GM21786 (cell line): Measurements from ENCODE around the gene MTG1.
"Not testable (repeated sequence)": the region's sequence is repeated elsewhere in the genome, so short reads cannot be mapped to it uniquely, and the experiment has no call there.

Experiments
- ATAC-seq: cut with Tn5 transposase; IDR thresholded peaks from one replicate; pipeline ENCODE4 v1.9.1; 2021; ENCODE audit not compliant: unreplicated experiment

MTG1 gene

GRCh38 chr10:133462512-133463305 is 68.8 kb downstream of the MTG1 start:
- ATAC-seq = no peak

- ATAC-seq = no peak
These were observed 70.7 kb downstream of the MTG1 start for GRCh38 chr10:133464582-133465031.

GRCh38 chr10:133465191-133465949 is 71.4 kb downstream of the MTG1 start:
- no peak for ATAC-seq

GRCh38 chr10:133465950-133466474 is 72.1 kb downstream of the MTG1 start:
- no peak for ATAC-seq

GRCh38 chr10:133466683-133467275 is 72.8 kb downstream of the MTG1 start:
- no peak for ATAC-seq

- no peak for ATAC-seq
These were observed 73.4 kb downstream of the MTG1 start for GRCh38 chr10:133467286-133467911.

GRCh38 chr10:133469205-133469604 is 75.2 kb downstream of the MTG1 start:
- not testable (repeated sequence) for ATAC-seq

- ATAC-seq = no peak
These were observed 77.5 kb downstream of the MTG1 start for GRCh38 chr10:133471300-133472109.
